NCI-H2171 treated with DMSO at 0.1 percent for 48 hours (cell line): Measurements from ENCODE around the gene PAK2.
"Not testable (repeated sequence)": the region's sequence is repeated elsewhere in the genome, so short reads cannot be mapped to it uniquely, and the experiment has no call there.

Source experiments
- DNase-seq: peaks from one replicate; lab custom pipeline; 2025; lab: John Stamatoyannopoulos, UW

Gene PAK2

GRCh38 chr3:196843435-196844110 is 103.9 kb downstream of the PAK2 start:
- no peak for DNase-seq

GRCh38 chr3:196844235-196845219 is 104.9 kb downstream of the PAK2 start:
- DNase-seq, result not testable (repeated sequence)

- not testable (repeated sequence) for DNase-seq
These were observed 108.7 kb downstream of the PAK2 start for GRCh38 chr3:196848375-196848774.

DNA sequence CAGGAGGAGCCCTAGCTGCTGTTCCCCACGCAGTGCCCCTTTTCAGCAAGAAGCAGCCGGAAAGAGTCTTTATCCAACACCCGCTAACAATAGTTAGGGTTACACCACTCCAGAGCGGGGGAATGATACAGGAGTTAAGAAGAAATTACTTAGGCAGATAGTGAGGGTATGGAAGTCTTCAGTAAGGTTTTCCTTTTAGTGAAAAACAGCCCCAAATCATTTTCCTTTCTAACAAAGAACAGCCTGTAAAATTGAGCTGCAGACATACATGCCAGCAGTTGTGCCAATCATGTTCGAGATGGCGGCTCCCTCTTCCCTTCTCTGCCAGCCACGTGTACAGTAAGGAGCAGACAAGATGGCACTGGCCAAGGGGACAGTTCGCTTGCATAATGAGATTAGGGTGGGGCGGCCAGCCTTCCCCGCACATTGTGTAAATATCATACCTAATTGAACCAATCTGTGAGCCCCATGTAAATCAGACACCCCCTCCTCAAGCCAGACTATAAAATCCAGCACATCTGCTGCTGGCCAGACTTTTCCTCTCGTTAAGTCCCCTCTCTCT is 109.6 kb downstream of the PAK2 start:
- no peak for DNase-seq

DNA sequence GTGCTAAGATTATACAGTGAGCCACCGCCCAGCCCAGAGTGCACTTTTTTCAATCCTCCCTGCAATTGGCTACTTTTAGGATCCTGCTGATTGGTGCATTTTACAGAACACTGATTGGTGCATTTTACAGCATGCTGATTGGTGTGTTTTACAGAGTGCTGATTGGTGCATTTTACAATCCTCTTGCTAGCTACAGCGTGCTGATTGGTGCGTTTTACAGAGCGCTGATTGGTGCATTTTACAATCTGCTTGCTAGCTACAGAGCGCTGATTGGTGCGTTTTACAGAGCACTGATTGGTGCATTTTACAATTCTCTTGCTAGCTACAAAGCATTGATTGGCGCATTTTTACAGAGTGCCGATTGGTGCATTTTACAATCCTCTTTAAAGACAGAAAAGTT is 123.3 kb downstream of the PAK2 start:
- not testable (repeated sequence) for DNase-seq

DNA sequence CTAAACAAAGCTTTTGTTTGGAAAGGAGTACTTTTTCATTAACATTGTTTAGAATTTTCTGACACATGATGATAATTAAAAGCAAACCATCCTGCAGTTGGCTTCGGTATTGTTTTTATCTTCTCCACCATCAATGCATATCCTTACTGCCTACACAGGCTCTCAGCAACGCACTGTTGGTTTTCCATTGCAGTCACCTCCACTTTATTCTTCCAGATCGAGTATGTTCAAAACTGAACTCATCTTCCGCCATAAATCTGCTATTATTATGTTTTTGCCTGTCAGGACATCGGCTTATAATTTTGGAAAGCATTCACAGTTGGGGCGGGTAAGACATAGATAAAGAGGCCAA is 127.5 kb downstream of the PAK2 start:
- peak; percentile 64 for DNase-seq

DNA sequence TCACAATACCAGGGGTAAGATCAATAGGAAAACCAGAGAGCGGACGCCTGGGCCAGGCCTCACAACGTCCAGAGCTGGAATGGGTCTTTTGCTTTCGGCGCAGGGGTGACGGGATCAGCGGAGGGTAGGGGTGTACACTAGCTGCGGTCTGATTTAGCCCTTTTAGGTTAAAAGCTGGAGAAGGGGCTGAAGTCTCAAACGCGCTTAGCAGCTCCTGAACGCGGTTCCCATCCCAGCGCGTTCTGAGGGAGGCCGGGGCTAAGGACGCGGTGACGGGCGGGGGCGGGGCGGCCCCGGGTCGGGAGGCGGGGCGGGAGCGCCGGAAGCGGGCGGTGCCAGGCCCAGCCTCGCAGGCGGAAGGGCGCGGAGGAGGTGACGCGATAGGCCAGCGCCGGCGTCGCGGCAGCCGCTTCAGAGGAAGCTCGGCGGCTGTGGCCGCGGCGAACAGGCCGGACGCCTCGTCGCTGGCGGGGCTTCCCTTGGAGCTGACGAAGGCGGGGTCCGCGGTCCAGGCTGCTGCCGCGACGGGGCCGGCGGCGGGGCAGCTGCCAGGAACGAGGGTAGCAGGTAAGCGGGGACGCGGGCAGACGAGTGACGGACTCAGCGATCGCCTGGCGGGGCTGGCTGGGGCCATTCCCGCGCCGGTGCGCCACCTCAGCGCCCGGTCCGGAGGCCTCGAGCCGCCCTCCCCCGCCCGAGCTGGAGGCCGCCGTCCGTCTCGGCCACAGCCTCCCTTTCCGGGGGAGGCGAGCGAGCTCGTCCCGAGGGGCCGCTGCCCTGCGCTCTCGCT is 128.0 kb downstream of the PAK2 start, which contains the start of gene SENP5:
TSS of gene SENP5 (plus strand) at position 414 of the 790 bp plus-strand sequence. CDS start 17,262 bp downstream, outside the sequence.
- peak; percentile 80 for DNase-seq

DNA sequence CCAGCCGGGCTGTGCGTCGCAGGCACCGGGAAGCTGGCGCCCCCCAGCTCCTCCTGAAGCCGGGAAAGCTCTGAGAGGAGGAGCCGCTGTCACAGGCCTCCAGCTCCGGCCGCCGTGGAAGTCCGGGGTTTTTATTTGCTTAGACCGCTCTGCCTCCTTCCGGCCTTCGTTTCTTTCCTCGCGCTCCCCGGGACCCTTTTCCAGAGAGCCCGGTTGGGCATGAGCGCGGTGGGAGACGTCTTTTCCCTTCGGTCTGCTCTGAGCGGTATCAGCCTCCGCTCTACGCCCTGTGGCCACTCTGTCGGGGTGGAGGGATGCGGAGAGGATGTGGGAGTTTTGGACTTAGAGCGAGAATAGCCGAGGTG is 128.6 kb downstream of the PAK2 start:
- peak; percentile 6 for DNase-seq

DNA sequence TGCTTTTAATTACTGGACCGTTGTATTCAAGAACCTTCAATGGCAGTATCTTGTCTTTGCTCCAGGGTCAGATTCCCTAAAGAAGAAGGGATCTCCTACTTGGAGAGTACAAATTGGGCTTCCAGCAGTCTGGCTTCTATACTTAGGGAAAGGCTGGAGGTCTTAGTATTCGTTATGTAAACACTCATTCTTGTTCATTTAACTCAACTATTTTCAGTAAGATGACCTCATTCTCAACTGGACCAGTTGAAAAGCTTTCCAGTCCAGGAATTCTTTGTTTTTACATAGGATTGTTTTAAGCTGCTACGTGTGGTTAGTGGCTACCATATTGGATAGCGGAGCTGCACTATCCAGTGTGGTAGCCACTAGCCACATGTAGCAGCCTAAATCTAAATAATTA is 132.7 kb downstream of the PAK2 start:
- DNase-seq, result no peak

DNA sequence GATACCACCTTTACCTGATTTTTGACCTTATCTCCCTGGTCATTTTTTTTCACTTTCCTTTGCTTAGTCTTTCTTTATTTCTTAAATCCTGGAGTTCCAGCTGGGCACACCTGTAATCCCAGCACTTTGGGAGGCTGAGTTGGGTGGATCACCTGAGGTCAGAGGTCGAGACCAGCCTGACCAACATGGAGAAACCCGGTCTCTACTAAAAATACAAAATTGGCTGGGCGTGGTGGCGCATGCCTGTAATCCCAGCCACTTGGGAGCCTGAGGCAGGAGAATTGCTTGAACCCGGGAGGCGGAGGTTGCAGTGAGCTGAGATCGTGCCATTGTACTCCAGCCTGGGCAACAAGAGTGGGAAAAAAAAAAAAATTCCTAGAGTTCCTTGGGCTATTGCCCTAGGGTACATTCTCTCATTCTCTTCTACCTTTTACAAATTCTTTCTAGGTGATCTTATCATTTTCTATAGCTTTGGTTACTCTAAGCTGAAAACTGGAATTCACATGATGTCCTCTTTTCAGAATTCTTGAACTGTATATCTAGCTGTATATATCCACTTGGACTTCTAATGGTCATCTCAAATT is 134.9 kb downstream of the PAK2 start:
- DNase-seq, result not testable (repeated sequence)

DNA sequence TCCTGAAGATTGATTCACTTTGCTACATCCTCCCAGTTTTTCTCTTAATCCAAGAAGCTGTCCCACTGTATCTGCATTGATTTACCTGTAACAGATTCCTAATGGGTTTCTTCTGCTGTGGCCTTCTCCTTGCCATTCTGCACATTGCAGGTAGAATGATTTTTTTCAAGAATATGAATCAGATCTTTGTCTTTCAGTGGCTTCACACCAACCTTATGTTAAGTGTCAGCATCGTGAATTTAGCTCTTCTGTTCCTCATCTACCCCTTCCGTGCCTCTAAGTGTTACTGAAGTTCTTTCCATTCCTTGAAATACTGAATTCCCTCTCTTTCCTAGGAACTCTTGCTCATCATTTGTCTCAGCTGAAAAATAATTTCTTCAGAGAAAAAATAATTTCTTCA is 135.6 kb downstream of the PAK2 start:
- no peak for DNase-seq
